ENCODE results near the gene MYL6. TPM values are rescaled to one million over a fixed set of nuclear protein-coding genes. Genes with fewer than 3 reads are reported as not detected.
A peak's percentile ranks its signal among the peaks of the same experiment; 100 is the strongest.

MYL6 gene
- total and polyA plus RNA-seq, 9 of the 15 experiments (the other 6 are each of a cell fraction or from before 2014, with no cell fraction given): 557 to 1,664 (median 958) TPM

DNA sequence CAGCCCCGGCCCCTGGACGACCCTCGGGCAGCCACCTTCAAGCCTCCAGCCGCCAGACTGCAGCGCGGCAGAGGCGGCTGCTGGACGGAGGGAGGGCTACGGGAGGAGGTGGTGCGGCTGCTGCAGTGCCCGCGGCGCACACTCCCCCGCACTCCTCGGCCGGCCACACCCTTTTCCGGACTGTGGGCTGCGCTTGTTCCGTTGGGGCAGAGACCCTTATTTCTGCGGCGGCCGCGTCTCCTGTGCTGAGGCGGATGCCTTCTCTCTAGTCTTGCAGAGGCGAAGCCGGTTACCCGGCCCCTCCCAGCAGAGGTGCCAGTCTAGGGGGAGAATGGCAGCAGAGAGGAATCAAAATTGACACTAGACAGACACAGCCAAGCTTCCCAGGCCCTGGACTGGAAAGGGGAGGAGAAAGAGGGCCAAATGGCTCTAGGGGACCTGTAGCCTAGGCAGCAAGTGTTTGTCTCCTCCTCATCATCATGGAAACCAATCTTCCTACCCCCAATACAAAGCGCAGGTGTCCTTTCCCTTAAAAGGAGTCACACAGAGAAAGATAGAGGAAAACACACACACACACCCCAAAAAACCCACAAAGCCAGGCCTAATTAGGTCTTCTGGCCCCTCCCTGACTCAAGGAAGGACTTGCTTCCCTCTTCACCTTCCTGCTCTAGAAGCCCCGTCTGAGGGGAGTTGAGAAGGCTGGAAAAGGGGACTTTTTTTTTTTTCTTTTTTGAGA lies 28.8 kb upstream of the MYL6 start (continued):
- TF ChIP-seq PHF8 (IDR thresholded peaks at IDR 0.05; ENCODE audit: borderline replicate concordance, low read length) (no peak), SRSF1 (IDR thresholded peaks at IDR 0.05; ENCODE audit: low read depth, low read length) (no peak), NCOA2 (IDR thresholded peaks at IDR 0.05; ENCODE audit: partially characterized antibody in 2 of 2) (no peak), TAL1 (IDR thresholded peaks at IDR 0.05) (no peak), TBP (optimal IDR thresholded peaks at IDR 0.05; ENCODE audit: low read depth, low read length) (peak; percentile 59), MIER1 (IDR thresholded peaks at IDR 0.05; ENCODE audit: low read depth) (no peak), HMG20A (CRISPR knock-in tag; conservative IDR thresholded peaks at IDR 0.05) (no peak), ZFP30 (CRISPR knock-in tag; IDR thresholded peaks at IDR 0.05; ENCODE audit: borderline replicate concordance) (no peak), ZC3H4 (CRISPR knock-in tag; IDR thresholded peaks at IDR 0.05; ENCODE audit: borderline replicate concordance) (no peak; the same call in 1 of the 2 replicates), BMI1 (IDR thresholded peaks at IDR 0.05; ENCODE audit: low read length) (no peak), PRPF4 (IDR thresholded peaks at IDR 0.05; ENCODE audit: insufficient read depth, low read depth, low read length, poor library complexity, severe bottlenecking) (no peak), TRIM28 (IDR thresholded peaks at IDR 0.05) (0 out of 2 replicates have a peak, but pooled peaks have one; percentile 19), SMARCC2 (IDR thresholded peaks at IDR 0.05; ENCODE audit: low read depth) (peak; percentile 35; the same call in 1 of the 2 replicates), HNRNPH1 (optimal IDR thresholded peaks at IDR 0.05; ENCODE audit: low read depth, low read length) (no peak), RFX1 (IDR thresholded peaks at IDR 0.05) (no peak), CHD4 (IDR thresholded peaks at IDR 0.05; ENCODE audit: insufficient read depth, insufficient replicate concordance, low read depth, low read length, poor library complexity, severe bottlenecking) (no peak), ILF3 (IDR thresholded peaks at IDR 0.05; ENCODE audit: borderline replicate concordance) (no peak), ARID2 (IDR thresholded peaks at IDR 0.05) (no peak), BACH1 (tag; IDR thresholded peaks at IDR 0.05) (no peak), ZNF695 (CRISPR knock-in tag; IDR thresholded peaks at IDR 0.05) (no peak), HMG20B (CRISPR knock-in tag; IDR thresholded peaks at IDR 0.05) (no peak), CREBBP (IDR thresholded peaks at IDR 0.05; ENCODE audit: low read depth, low read length) (no peak)
- TF ChIP-seq, protein P1, sequence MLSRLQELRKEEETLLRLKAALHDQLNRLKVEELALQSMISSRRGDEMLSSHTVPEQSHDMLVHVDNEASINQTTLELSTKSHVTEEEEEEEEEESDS (CRISPR knock-in tag; IDR thresholded peaks at IDR 0.05): no peak
- TF ChIP-seq, protein P2, sequence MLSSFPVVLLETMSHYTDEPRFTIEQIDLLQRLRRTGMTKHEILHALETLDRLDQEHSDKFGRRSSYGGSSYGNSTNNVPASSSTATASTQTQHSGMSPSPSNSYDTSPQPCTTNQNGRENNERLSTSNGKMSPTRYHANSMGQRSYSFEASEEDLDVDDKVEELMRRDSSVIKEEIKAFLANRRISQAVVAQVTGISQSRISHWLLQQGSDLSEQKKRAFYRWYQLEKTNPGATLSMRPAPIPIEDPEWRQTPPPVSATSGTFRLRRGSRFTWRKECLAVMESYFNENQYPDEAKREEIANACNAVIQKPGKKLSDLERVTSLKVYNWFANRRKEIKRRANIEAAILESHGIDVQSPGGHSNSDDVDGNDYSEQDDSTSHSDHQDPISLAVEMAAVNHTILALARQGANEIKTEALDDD (IDR thresholded peaks at IDR 0.05): no peak
- TF ChIP-seq, protein P3, sequence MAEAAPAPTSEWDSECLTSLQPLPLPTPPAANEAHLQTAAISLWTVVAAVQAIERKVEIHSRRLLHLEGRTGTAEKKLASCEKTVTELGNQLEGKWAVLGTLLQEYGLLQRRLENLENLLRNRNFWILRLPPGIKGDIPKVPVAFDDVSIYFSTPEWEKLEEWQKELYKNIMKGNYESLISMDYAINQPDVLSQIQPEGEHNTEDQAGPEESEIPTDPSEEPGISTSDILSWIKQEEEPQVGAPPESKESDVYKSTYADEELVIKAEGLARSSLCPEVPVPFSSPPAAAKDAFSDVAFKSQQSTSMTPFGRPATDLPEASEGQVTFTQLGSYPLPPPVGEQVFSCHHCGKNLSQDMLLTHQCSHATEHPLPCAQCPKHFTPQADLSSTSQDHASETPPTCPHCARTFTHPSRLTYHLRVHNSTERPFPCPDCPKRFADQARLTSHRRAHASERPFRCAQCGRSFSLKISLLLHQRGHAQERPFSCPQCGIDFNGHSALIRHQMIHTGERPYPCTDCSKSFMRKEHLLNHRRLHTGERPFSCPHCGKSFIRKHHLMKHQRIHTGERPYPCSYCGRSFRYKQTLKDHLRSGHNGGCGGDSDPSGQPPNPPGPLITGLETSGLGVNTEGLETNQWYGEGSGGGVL (CRISPR knock-in tag; IDR thresholded peaks at IDR 0.05): no peak

Measured in K562 (cell line).